HepG2 (cell line): Measurements from ENCODE around the gene FYTTD1.
A peak's percentile ranks its signal among the peaks of the same experiment; 100 is the strongest.

Source experiments
- CBX5 ChIP-seq: sonication (generic); formaldehyde crosslinking; IDR thresholded peaks from 2 replicates; pipeline ENCODE4 v1.4.0; 2020; ENCODE audit warnings: missing genetic modification reagents, borderline replicate concordance
- ZNF12 ChIP-seq: sonication (generic); formaldehyde crosslinking; IDR thresholded peaks from 2 replicates; pipeline ENCODE4 v1.5.0; 2020; ENCODE audit warnings: missing genetic modification reagents

GRCh38 chr3:197795200-197795599 is 45.5 kb downstream of the FYTTD1 start:
- TF ChIP-seq CBX5 (no peak), ZNF12 (peak; percentile 59; the same call in 1 of the 2 replicates)
